Amygdala (tissue), 56 donors: ENCODE measurements around the gene NOSIP.
A peak's percentile ranks its signal among the peaks of the same experiment; 100 is the strongest.

Experiments
- DNase-seq, 56 donors: peaks; one replicate each; lab custom pipeline; 2025; lab: John Stamatoyannopoulos, UW

NOSIP gene

GRCh38 chr19:49553451-49554271 is 26.7 kb downstream of the NOSIP start:
- DNase-seq, result no peak

GRCh38 chr19:49552749-49553148 is 27.6 kb downstream of the NOSIP start:
- peak in 2 of 56 donors; percentile 5 to 30 for DNase-seq

GRCh38 chr19:49551531-49551930 is 28.8 kb downstream of the NOSIP start:
- no peak for DNase-seq

GRCh38 chr19:49549045-49549444 is 31.3 kb downstream of the NOSIP start:
- no peak for DNase-seq

GRCh38 chr19:49546825-49547565 is 33.4 kb downstream of the NOSIP start:
- DNase-seq, result peak in 46 of 56 donors; percentile 4 to 83 (median 40)

- DNase-seq, result no peak
Measured at GRCh38 chr19:49544154-49544553, 36.2 kb downstream of the NOSIP start.

GRCh38 chr19:49543032-49543431 is 37.3 kb downstream of the NOSIP start:
- DNase-seq, result no peak

- no peak for DNase-seq
Measured at GRCh38 chr19:49542446-49542845, 37.9 kb downstream of the NOSIP start.

GRCh38 chr19:49541914-49542313 is 38.4 kb downstream of the NOSIP start:
- no peak for DNase-seq

GRCh38 chr19:49539192-49539952 is 41.0 kb downstream of the NOSIP start:
- no peak for DNase-seq

- no peak for DNase-seq
Measured at GRCh38 chr19:49538643-49539042, 41.7 kb downstream of the NOSIP start.

- DNase-seq, result no peak
Measured at GRCh38 chr19:49536921-49537462, 43.4 kb downstream of the NOSIP start.

- no peak for DNase-seq
Measured at GRCh38 chr19:49534632-49535385, 45.5 kb downstream of the NOSIP start.

GRCh38 chr19:49533551-49534488 is 46.5 kb downstream of the NOSIP start:
- DNase-seq, result peak in 36 of 56 donors; percentile 11 to 85 (median 62)

- no peak for DNase-seq
Measured at GRCh38 chr19:49530708-49531107, 49.6 kb downstream of the NOSIP start.

- DNase-seq, result peak in 2 of 56 donors; percentile 48 to 69
Measured at GRCh38 chr19:49528211-49528771, 52.1 kb downstream of the NOSIP start.

GRCh38 chr19:49524812-49525455 is 55.4 kb downstream of the NOSIP start:
- DNase-seq, result no peak
